Transverse colon (tissue), 4 donors: ENCODE measurements around the gene IL12RB1. TPM values are rescaled to one million over a fixed set of nuclear protein-coding genes. Genes with fewer than 3 reads are reported as not detected.
"Not testable (repeated sequence)": the region's sequence is repeated elsewhere in the genome, so short reads cannot be mapped to it uniquely, and the experiment has no call there.

Source experiments
- DNase-seq: peaks from one replicate; pipeline ENCODE4 v3.0.0-alpha.2; 2019
- H3K27ac ChIP-seq, 4 donors: fragments of 200-600 bp; sonication (generic); 2 replicates each; pipeline ENCODE4 v1.5.1; 2016 to 2018; ENCODE audit warnings: inconsistent platforms in 4 of 4
- H3K27me3 ChIP-seq: fragments of 200-600 bp; sonication (generic); 2 replicates; pipeline ENCODE4 v1.5.1; 2017; ENCODE audit warnings: inconsistent platforms
- H3K36me3 ChIP-seq, 4 donors: fragments of 200-600 bp; sonication (generic); 2 replicates each; pipeline ENCODE4 v1.5.1; 2017 to 2019; ENCODE audit warnings: inconsistent platforms in 4 of 4
- H3K4me1 ChIP-seq, 4 donors: fragments of 200-600 bp; sonication (generic); 2 replicates each; pipeline ENCODE4 v1.5.1; 2017 to 2020; ENCODE audit warnings: inconsistent platforms in 4 of 4
- H3K4me3 ChIP-seq, 4 donors: fragments of 200-600 bp; sonication (generic); 1 replicate in 1 of 4; 2 replicates in 3 of 4; pipeline versions ENCODE4 v1.5.1 to v1.6.1; 2017 to 2019; ENCODE audit warnings: inconsistent platforms in 4 of 4
- H3K9me3 ChIP-seq, 2 donors: fragments of 200-600 bp; sonication (generic); 2 replicates each; pipeline ENCODE4 v1.5.1; 2017 to 2019; ENCODE audit warnings: inconsistent platforms in 2 of 2
- EP300 ChIP-seq: sonication (generic); formaldehyde crosslinking; IDR thresholded peaks from one replicate; pipeline ENCODE4 v1.6.1; 2017; ENCODE audit warnings: antibody characterized with exemption, low read depth
- POLR2A ChIP-seq: fragments of 450-650 bp; IDR thresholded peaks from one replicate; pipeline ENCODE4 v1.6.1; 2016; ENCODE audit warnings: antibody characterized with exemption, mild to moderate bottlenecking, moderate library complexity
- POLR2AphosphoS5 ChIP-seq, 3 donors: sonication (generic); formaldehyde crosslinking; IDR thresholded peaks; one replicate each; pipeline ENCODE4 v1.6.1; 2016; ENCODE audit warnings: antibody characterized with exemption in 3 of 3
- WGBS, 2 donors: methylation state at CpG; one replicate each; pipeline ENCODE4 v1.1.5; 2018; ENCODE audit warnings: low coverage in 1 of 2; 5-methylcytosine and 5-hydroxymethylcytosine counted together
- in situ Hi-C, 4 donors: fragments of 200-750 bp; cut with MboI; loops; one replicate each; pipeline versions ENCODE4 v1.15.0 to v1.15.1; 2017; ENCODE audit warnings: low sequenced_read_pairs in 3 of 4, low pct_ligation_motif_present in 1 of 4, low pct_unique_long_range_greater_than_20kb in 1 of 4
- intact Hi-C: fragments of 100-400 bp; cut with DNase I; formaldehyde crosslinking; loops from one replicate; pipeline ENCODE4 v1.15.1; 2023; ENCODE audit warnings: low total_unique reads
- total RNA-seq, 4 donors: library from RNA; depleted of rRNA; stranded (reverse); fragments of >200 nt; gene quantifications; one replicate each; pipeline ENCODE4 v1.1.0, GENCODE V29; 2016
- TF ChIP-seq, protein P1 (sequence below), 5 experiments: fragments of 200-600 bp in 3 of 5; fragments of 450-650 bp in 2 of 5; sonication (generic) in 3 of 5; IDR thresholded peaks; 1 replicate in 2 of 5; 2 replicates in 3 of 5; pipeline ENCODE4 v1.5.1; 2016 to 2017; ENCODE audit warnings: antibody characterized with exemption in 5 of 5, inconsistent platforms in 3 of 5, mild to moderate bottlenecking in 2 of 5, moderate library complexity in 1 of 5

Gene IL12RB1
- total RNA-seq, 4 donors from 2014 or later = 0.55 to 2.1 TPM; not detected in 2

GRCh38 chr19:18045307-18046050 is 41.3 kb downstream of the IL12RB1 start:
- 63 to 100% methylated on average over 1 to 7 of the region's 7 CpGs for WGBS, 2 donors
- peaks cover 1% of the 10 kb centered on the region for H3K27me3 ChIP-seq
- intact Hi-C loops (no loop called here), in situ Hi-C loops (no loop called here)
- TF ChIP-seq POLR2AphosphoS5 (IDR thresholded peaks at IDR 0.05) (no peak), EP300 (no peak), POLR2A (no peak)
- TF ChIP-seq, protein P1, sequence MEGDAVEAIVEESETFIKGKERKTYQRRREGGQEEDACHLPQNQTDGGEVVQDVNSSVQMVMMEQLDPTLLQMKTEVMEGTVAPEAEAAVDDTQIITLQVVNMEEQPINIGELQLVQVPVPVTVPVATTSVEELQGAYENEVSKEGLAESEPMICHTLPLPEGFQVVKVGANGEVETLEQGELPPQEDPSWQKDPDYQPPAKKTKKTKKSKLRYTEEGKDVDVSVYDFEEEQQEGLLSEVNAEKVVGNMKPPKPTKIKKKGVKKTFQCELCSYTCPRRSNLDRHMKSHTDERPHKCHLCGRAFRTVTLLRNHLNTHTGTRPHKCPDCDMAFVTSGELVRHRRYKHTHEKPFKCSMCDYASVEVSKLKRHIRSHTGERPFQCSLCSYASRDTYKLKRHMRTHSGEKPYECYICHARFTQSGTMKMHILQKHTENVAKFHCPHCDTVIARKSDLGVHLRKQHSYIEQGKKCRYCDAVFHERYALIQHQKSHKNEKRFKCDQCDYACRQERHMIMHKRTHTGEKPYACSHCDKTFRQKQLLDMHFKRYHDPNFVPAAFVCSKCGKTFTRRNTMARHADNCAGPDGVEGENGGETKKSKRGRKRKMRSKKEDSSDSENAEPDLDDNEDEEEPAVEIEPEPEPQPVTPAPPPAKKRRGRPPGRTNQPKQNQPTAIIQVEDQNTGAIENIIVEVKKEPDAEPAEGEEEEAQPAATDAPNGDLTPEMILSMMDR (IDR thresholded peaks at IDR 0.05) = no peak
- peak overlapping the region in 3 of 4 donors; percentile 20 to 45 (median 21) for H3K4me3 ChIP-seq
- no peak for DNase-seq
- peaks cover 9 to 37% (median 26%) of the 10 kb centered on the region in 4 donors for H3K4me1 ChIP-seq
- peaks cover 0 to 3% of the 10 kb centered on the region in 2 donors for H3K9me3 ChIP-seq
- peak overlapping the region; percentile 42 to 73 (median 60) for H3K27ac ChIP-seq
- no peaks in the 10 kb centered on the region for H3K36me3 ChIP-seq

- H3K27me3 ChIP-seq = no peaks in the 10 kb centered on the region
- H3K4me1 ChIP-seq = peaks cover 9 to 34% (median 25%) of the 10 kb centered on the region in 4 donors
- H3K4me3 ChIP-seq = peak overlapping the region in 3 of 4 donors; percentile 20 to 45 (median 21)
- peak overlapping the region; percentile 42 to 73 (median 60) for H3K27ac ChIP-seq
- TF ChIP-seq POLR2A = peak; percentile 25
- peak; percentile 21 to 50 (median 49) for TF ChIP-seq POLR2AphosphoS5 (IDR thresholded peaks at IDR 0.05)
- TF ChIP-seq, protein P1 (IDR thresholded peaks at IDR 0.05) = no peak
- intact Hi-C loops = no loop called here
- H3K36me3 ChIP-seq = no peaks in the 10 kb centered on the region
- 8 to 30% methylated on average over 2 to 12 of the region's 12 CpGs for WGBS, 2 donors
- in situ Hi-C loops = no loop called here
- peak; percentile 86 for DNase-seq
- H3K9me3 ChIP-seq = peaks cover 0 to 3% of the 10 kb centered on the region in 2 donors
Measured at GRCh38 chr19:18044825-18045304, 41.9 kb downstream of the IL12RB1 start.

GRCh38 chr19:18043676-18044075 is 43.1 kb downstream of the IL12RB1 start:
- Histone ChIP-seq H3K4me1 (peaks cover 5 to 22% (median 13%) of the 10 kb centered on the region in 4 donors), H3K4me3 (no peak overlapping the region), H3K27ac (no peak overlapping the region), H3K27me3 (no peaks in the 10 kb centered on the region), H3K9me3 (peaks cover 0 to 3% of the 10 kb centered on the region in 2 donors), H3K36me3 (no peaks in the 10 kb centered on the region)
- in situ Hi-C loops = no loop called here
- DNase-seq = no peak
- intact Hi-C loops = no loop called here
- 83 to 94% methylated on average over 1 to 3 of the region's 3 CpGs for WGBS, 2 donors
- TF ChIP-seq, protein P1 (IDR thresholded peaks at IDR 0.05) = no peak
- TF ChIP-seq EP300 (no peak), POLR2AphosphoS5 (IDR thresholded peaks at IDR 0.05) (no peak), POLR2A (no peak)

- Histone ChIP-seq H3K27me3 (no peaks in the 10 kb centered on the region), H3K27ac (no peak overlapping the region), H3K9me3 (peaks cover 0 to 3% of the 10 kb centered on the region in 2 donors), H3K4me1 (peaks cover 5 to 18% (median 12%) of the 10 kb centered on the region in 4 donors), H3K4me3 (no peak overlapping the region), H3K36me3 (no peaks in the 10 kb centered on the region)
- 73% methylated on average over 2 of the region's 2 CpGs; no CpG with 5 or more reads in 1 of the 2 donors for WGBS, 2 donors
- TF ChIP-seq, protein P1 (IDR thresholded peaks at IDR 0.05) = no peak
- no peak for TF ChIP-seq EP300
- TF ChIP-seq POLR2AphosphoS5 (IDR thresholded peaks at IDR 0.05) = no peak
- TF ChIP-seq POLR2A = no peak
- in situ Hi-C loops (no loop called here), intact Hi-C loops (no loop called here)
- DNase-seq = no peak
Measured at GRCh38 chr19:18041054-18041453, 45.7 kb downstream of the IL12RB1 start.

DNA sequence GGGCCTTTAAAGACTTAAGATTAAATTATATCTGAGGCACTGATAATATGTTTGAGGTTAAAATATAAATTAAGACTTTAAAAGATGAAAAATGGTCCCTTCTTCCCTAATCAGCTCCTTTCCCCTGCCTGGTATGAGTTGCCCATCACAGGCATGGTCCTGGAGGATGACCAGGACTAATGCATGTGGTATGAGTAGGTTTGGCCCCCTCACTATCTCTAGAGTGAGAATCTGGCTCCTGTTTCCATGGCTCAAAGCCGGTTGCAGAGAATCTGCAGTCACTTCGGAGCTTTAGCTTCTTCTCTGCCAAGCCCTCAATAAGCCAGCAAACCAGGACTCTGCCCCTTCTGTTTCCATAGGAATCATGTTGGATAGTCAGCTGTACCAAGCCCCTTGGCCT is 54.6 kb downstream of the IL12RB1 start:
- DNase-seq, H3K27me3 ChIP-seq, H3K4me3 ChIP-seq, in situ Hi-C loops, intact Hi-C loops, H3K27ac ChIP-seq, H3K36me3 ChIP-seq, H3K9me3 ChIP-seq: not testable (repeated sequence)
- peaks cover 0 to 13% (median 0%) of the 10 kb centered on the region in 4 donors for H3K4me1 ChIP-seq
- 88 to 100% methylated on average over 1 to 2 of the region's 2 CpGs for WGBS, 2 donors

DNA sequence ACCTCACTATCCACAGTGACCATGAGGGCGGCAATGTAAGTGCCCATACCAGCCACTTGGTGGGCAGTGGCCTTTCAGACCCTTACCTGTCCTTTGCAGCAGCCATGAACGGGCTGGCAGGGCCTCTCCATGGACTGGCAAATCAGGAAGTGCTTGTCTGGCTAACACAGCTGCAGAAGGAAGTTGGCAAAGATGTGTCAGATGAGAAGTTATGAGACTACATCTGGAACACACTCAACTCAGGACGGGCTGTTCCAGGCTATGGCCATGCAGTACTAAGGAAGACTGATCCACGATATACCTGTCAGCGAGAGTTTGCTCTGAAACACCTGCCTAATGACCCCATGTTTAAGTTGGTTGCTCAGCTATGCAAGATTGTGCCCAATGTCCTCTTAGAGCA is 55.3 kb downstream of the IL12RB1 start:
- WGBS, 2 donors = 54% methylated on average over 4 of the region's 5 CpGs; no CpG with 5 or more reads in 1 of the 2 donors
- intact Hi-C loops = loop anchor here (1.0 kb wide), 1 partner anchor 18 kb away; no protein-coding TSS in a partner anchor
- DNase-seq, H3K27me3 ChIP-seq, in situ Hi-C loops, H3K9me3 ChIP-seq, H3K4me3 ChIP-seq, H3K27ac ChIP-seq, H3K36me3 ChIP-seq: not testable (repeated sequence)
- H3K4me1 ChIP-seq = peaks cover 0 to 13% (median 0%) of the 10 kb centered on the region in 4 donors
